HUES64 (cell line): ENCODE data around the gene VPS16.

ENCODE experiments used
- H3K27ac ChIP-seq: 2 replicates; pipeline ENCODE4 v1.7.0; 2013; ENCODE audit warnings: low read depth, low read length, inconsistent platforms
- H3K27me3 ChIP-seq: 2 replicates; pipeline ENCODE4 v1.6.1; 2013; ENCODE audit warnings: mild to moderate bottlenecking, low read length; ENCODE audit not compliant: insufficient read depth
- H3K36me3 ChIP-seq: 2 replicates; pipeline ENCODE4 v1.6.1; 2013; ENCODE audit warnings: mild to moderate bottlenecking, low read length; ENCODE audit not compliant: insufficient read depth
- H3K4me1 ChIP-seq: 2 replicates; pipeline ENCODE4 v1.6.1; 2013; ENCODE audit warnings: mild to moderate bottlenecking, low read length, moderate library complexity; ENCODE audit not compliant: insufficient read depth
- H3K4me3 ChIP-seq: 2 replicates; pipeline ENCODE4 v1.5.1; 2013; ENCODE audit warnings: mild to moderate bottlenecking, low read length, moderate library complexity
- H3K9ac ChIP-seq: 2 replicates; pipeline ENCODE4 v1.6.1; 2013; ENCODE audit warnings: mild to moderate bottlenecking, low read depth, low read length
- H3K9me3 ChIP-seq: 2 replicates; pipeline ENCODE4 v1.6.1; 2013; ENCODE audit warnings: low read depth, low read length; ENCODE audit not compliant: insufficient read depth
- WGBS: fragments of 150-250, 120-280 bp; methylation state at CpG from one replicate; pipeline ENCODE4 v1.1.7; 2013; ENCODE audit warnings: missing lambda C conversion rate; 5-methylcytosine and 5-hydroxymethylcytosine counted together

VPS16 gene

DNA sequence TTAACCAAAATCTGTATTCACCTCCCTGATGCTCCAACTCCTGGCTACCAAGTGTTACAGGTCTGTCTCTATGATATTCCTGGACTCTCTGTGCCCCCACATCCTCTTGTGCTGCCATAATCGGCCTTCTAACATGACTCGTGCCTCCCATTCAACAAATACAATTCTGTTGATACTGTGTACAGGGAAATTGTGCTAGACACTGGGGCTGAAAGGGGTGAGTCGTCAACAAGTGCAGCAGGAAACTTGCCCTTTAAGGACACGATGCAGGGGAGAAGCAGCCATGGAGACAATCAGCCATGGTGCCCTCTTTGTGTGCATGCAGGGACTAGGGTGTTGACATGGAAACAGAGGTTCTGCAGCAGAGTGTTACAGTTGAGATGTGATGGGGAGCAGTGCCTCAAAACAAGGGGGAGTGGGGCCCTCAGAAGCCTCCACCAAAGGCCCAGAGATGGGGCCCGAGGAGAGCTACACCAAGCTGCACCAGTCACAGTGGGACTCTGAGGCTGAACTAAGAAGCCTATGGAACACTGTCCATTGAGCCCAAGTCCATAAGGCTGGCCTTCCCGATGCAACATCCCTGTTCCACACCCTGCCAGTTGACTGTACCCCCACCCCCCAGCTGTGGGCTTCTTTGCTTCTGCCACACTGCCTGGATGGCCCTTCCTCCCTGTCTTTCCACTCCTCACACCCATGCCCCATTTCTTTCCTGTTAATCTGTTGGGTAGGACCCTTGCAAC, 3.2 kb upstream of the VPS16 start:
- Histone ChIP-seq H3K4me3 (no peak overlapping the region), H3K9me3 (no peaks in the 10 kb centered on the region), H3K9ac (no peak overlapping the region), H3K36me3 (peaks cover 6% of the 10 kb centered on the region; the same call in 1 of the 2 replicates), H3K4me1 (peaks cover 3% of the 10 kb centered on the region; the same call in 1 of the 2 replicates), H3K27ac (no peak overlapping the region), H3K27me3 (peaks cover 18% of the 10 kb centered on the region)
- WGBS, result 88% methylated on average over 6 of the region's 6 CpGs

DNA sequence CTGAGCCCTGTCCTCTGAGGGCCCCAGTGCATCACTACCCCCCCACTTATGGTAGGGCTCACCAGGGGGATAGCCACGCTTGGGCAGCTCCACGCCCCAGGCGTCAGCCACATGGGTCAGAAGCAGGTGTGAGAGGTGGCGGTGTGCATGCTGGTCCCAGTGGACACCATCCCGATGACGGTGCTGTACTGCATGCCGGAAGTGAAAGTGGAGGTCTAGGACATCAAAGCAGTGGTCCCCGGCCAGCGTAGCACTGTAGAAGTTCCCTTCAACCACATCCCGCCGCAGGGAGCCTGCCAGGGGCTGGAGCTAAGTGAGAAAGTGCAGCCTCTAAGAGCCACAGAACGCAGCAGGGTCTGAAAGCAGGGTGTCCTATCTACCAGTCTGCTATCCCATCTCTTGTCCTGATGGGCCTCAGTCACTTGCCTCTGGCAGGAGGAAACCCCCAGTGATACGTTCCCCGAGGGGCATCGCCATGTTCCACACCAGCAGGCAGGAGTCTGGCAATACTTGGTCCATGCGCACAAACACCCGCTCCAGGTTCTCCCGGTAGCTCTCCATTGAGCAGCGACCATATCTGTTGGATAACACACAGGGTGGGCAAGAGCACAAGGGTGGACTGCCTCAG, 2.3 kb upstream of the VPS16 start:
- Histone ChIP-seq H3K9ac (no peak overlapping the region), H3K4me3 (no peak overlapping the region), H3K9me3 (no peaks in the 10 kb centered on the region), H3K4me1 (peaks cover 3% of the 10 kb centered on the region; the same call in 1 of the 2 replicates), H3K36me3 (peaks cover 6% of the 10 kb centered on the region; the same call in 1 of the 2 replicates), H3K27me3 (peaks cover 18% of the 10 kb centered on the region), H3K27ac (no peak overlapping the region)
- 95% methylated on average over 19 of the region's 19 CpGs for WGBS

DNA sequence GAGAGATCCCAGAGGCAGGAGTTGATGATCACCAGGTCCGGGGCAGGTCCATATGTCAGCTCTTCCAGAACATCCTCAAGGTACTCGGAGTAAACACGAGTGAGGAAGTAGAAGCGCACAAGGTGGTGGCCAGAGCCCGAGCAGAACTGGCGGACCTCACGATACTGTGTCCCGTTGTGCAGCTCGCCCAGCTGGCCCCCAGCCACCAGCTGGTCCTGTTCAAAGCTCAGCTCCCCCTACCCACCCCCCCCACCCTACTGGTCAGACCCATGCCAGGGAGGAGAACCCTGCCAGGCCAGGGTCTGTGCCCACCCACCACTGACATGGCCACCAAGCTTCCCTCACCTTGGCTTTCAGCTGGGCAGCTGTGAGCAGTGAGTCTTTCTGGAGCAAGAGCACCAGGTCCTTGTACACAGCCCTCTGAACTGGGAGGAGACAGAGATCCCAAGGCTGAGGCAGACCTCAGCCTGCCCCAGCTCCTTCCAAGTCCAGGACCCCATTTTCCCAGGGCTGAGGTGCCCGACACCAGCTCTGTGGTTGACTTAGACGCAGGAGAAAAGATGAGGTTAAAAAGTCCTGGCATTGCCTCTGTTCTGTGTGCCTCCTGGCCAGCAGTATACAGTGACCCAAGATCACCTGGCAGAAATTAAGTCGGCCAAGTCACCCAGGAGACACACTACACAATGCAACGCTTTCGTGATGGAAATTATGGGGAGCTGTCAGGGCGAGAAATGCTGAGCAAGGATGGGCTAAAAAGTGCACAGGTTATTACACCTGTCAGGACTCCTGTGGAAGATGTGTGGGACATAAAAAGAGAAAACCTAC, 1.5 kb upstream of the VPS16 start:
- Histone ChIP-seq H3K36me3 (peaks cover 6% of the 10 kb centered on the region; the same call in 1 of the 2 replicates), H3K27me3 (peaks cover 18% of the 10 kb centered on the region), H3K9ac (no peak overlapping the region), H3K4me3 (no peak overlapping the region), H3K27ac (no peak overlapping the region), H3K9me3 (no peaks in the 10 kb centered on the region), H3K4me1 (peaks cover 3% of the 10 kb centered on the region; the same call in 1 of the 2 replicates)
- WGBS, result 95% methylated on average over 15 of the region's 15 CpGs

DNA sequence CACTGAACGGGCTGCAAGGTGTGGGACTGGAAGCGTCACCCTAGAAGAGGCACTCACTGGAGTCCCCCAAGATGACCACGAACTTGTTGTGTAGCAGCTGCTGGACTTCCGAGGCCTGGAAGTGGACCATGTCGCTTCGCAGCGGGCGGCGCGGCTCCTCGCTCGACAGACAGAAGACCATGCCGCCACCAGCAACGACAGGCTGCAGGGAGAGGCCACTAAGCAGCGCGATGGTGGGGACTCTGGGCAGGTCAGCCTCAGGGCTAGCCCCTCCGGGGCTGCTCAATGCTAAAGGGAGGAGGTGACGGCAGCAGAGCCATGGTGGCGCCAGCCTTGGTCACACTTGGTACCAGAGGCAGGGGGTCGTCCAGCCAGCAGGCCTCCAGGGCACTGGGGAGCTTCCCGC, 810 bp upstream of the VPS16 start:
- Histone ChIP-seq H3K9me3 (no peaks in the 10 kb centered on the region), H3K27ac (no peak overlapping the region), H3K4me3 (peak overlapping the region; percentile 79), H3K4me1 (peaks cover 3% of the 10 kb centered on the region; the same call in 1 of the 2 replicates), H3K27me3 (peaks cover 18% of the 10 kb centered on the region), H3K36me3 (peaks cover 6% of the 10 kb centered on the region; the same call in 1 of the 2 replicates), H3K9ac (peak overlapping the region; percentile 76; the same call in 1 of the 2 replicates)
- 94% methylated on average over 21 of the region's 21 CpGs for WGBS

DNA sequence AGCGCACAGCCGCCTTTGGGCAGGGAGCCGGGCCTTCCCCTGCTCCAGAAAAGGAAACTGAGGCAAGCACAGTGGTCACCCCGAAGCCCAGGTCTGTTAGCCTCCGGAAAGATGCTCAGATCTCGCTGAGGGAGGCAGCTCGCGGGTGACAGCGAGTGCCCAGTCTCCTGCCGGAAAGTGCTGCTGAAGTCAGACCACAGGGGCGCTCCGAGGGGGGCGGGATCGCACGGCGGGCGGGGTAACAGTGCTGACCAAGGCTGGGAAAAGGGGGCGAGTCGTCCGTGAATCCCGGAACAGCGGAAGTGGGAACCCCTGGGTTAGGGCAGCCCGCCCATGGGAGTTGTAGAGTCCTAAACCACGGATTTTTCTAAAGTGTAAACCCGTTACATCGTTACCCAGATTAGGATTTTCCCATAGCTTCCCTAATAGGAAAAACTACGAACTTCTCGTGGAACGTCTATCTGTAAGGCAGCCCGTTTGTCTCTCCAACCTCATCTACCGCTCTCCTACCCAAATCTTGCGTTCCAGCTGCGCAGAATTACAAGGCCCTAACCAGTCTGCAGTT, 504 bp downstream of the VPS16 start:
- Histone ChIP-seq H3K4me3 (peak overlapping the region; percentile 79), H3K9ac (0 out of 2 replicates have a peak overlapping the region, but pooled peaks have one; percentile 39), H3K27ac (no peak overlapping the region)

DNA sequence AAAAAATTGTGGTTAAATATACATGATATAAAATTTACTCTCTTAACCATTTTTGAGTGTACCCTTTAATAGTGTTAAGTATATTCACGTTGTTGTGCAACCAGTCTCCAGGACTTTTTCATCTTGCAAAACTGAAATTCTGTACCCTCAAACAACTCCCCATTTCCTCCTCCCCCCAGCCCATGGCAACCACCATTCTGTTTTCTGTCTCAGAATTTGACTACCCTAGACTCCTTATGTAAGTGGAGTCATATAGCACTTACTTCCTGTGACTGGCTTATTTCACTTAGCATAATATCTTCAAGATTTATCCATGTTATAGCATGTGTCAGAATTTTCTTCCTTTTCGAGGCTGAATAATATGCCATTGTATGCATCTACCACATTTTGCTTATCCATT, 5.1 kb downstream of the VPS16 start:
- H3K9ac ChIP-seq, result no peak overlapping the region
- no peak overlapping the region for H3K27ac ChIP-seq
- peaks cover 3% of the 10 kb centered on the region; the same call in 1 of the 2 replicates for H3K4me1 ChIP-seq
- 100% methylated on average over 2 of the region's 2 CpGs for WGBS
- peaks cover 4% of the 10 kb centered on the region; the same call in 1 of the 2 replicates for H3K27me3 ChIP-seq
- H3K9me3 ChIP-seq, result no peaks in the 10 kb centered on the region
- no peaks in the 10 kb centered on the region for H3K36me3 ChIP-seq
- no peak overlapping the region for H3K4me3 ChIP-seq

More for the DNA sequence above, 504 bp downstream of the VPS16 start:
- WGBS, result 7% methylated on average over 33 of the region's 33 CpGs
- H3K27me3 ChIP-seq, result peaks cover 18% of the 10 kb centered on the region
- peaks cover 3% of the 10 kb centered on the region; the same call in 1 of the 2 replicates for H3K4me1 ChIP-seq
- H3K36me3 ChIP-seq, result peaks cover 6% of the 10 kb centered on the region; the same call in 1 of the 2 replicates
- H3K9me3 ChIP-seq, result no peaks in the 10 kb centered on the region

DNA sequence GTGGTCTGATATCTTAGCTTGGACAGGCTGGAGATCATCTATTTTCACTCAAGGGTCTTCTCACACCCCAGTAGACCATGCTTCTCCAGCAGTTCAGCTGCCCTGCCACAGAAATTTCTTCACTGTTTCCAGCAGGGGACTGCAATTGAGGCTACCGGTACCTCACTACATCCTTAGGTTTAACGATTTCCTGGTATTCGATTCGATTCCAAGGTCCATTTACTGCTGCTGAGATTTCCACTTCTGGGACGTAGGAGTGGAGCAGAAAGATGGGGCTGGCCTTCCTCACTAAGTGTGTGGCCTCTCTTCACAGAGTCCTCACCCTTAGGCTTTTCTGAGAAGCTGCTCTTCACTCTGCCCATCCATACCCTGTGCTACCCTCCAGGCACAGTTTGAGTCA, 6.2 kb downstream of the VPS16 start:
- H3K9me3 ChIP-seq, result no peaks in the 10 kb centered on the region
- H3K27me3 ChIP-seq, result peaks cover 4% of the 10 kb centered on the region; the same call in 1 of the 2 replicates
- no peak overlapping the region for H3K9ac ChIP-seq
- no peaks in the 10 kb centered on the region for H3K36me3 ChIP-seq
- no peaks in the 10 kb centered on the region for H3K4me1 ChIP-seq
- 95% methylated on average over 5 of the region's 5 CpGs for WGBS
- no peak overlapping the region for H3K4me3 ChIP-seq
- no peak overlapping the region for H3K27ac ChIP-seq

DNA sequence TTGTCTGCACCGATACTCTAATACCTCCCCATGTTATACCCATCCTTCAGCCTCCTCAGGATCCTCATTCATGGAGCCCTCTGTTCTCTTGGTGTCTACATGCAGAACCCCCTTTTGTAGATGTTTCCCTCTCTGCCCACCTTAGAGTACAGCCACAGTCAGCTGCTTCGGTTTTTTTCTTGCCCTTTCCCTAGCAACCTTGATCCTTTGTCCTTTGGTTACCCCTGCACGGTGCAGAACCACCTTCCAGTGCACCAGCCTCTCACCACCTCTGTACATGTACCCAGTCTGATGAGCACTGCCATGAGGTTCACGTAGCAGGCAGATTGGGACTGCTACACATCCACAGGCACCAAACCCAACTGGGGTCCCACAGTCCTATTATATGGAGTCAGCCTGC, 7.3 kb downstream of the VPS16 start:
- Histone ChIP-seq H3K4me1 (no peaks in the 10 kb centered on the region), H3K36me3 (no peaks in the 10 kb centered on the region), H3K4me3 (no peak overlapping the region), H3K27ac (no peak overlapping the region), H3K9ac (no peak overlapping the region), H3K9me3 (no peaks in the 10 kb centered on the region), H3K27me3 (no peaks in the 10 kb centered on the region)
- 93% methylated on average over 4 of the region's 4 CpGs for WGBS

DNA sequence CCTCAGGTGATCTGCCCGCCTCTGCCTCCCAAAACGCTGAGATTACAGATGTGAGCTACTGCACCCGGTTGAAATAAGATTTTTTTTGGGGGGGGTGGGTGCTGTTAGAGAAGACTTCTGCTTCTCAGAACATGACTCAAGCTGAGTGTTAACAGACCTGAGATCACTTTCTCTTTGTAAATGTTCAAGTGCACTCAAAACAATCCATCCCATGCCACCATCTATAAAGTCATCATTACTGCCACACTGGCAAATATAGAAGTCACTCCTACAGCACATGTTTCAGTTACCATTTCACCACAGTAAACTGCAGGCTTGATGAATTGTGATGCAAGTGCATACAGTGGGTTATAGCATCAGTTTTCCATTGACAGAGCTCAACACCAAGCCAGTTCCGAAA, 9.0 kb downstream of the VPS16 start:
- Histone ChIP-seq H3K36me3 (no peaks in the 10 kb centered on the region), H3K4me1 (no peaks in the 10 kb centered on the region), H3K27ac (no peak overlapping the region), H3K4me3 (no peak overlapping the region), H3K9ac (no peak overlapping the region), H3K27me3 (no peaks in the 10 kb centered on the region), H3K9me3 (no peaks in the 10 kb centered on the region)
- 90% methylated on average over 4 of the region's 4 CpGs for WGBS

DNA sequence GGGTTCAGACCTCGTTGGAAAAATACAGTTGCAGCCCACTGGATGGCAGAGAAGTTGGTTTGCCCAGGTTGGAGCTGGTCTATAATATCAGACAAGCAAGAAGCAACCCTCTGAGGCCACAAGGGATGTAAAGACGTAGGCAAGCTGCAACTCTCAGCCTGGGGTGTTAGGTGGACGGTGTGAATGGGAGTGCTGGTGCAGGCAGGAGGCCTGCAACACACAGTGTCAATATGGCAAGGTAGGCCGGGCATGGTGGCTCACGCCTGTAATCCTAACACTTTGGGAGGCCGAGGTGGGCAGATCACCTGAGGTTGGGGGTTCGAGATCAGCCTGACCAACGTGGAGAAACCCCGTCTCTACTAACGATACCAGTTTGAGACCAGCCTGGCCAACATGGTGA, 10.5 kb downstream of the VPS16 start:
- no peaks in the 10 kb centered on the region for H3K4me1 ChIP-seq
- no peak overlapping the region for H3K9ac ChIP-seq
- no peak overlapping the region for H3K27ac ChIP-seq
- no peaks in the 10 kb centered on the region for H3K36me3 ChIP-seq
- H3K4me3 ChIP-seq, result no peak overlapping the region
- 93% methylated on average over 10 of the region's 10 CpGs for whole genome bisulfite sequencing
- no peaks in the 10 kb centered on the region for H3K9me3 ChIP-seq
- no peaks in the 10 kb centered on the region for H3K27me3 ChIP-seq
